ENCODE results near the gene PIP5K1B. TPM values are rescaled to one million over a fixed set of nuclear protein-coding genes. Genes with fewer than 3 reads are reported as not detected.

The PIP5K1B gene
- total RNA-seq, 2 experiments from 2014 or later = 2.3 to 3.1 TPM

GRCh38 chr9:68707801-68708488 is 2.9 kb downstream of the PIP5K1B start:
- POLR2A ChIA-PET = interaction anchor here (0.5 kb wide), 1 partner anchor 10 kb away, joined by 3 read pairs; no protein-coding TSS in a partner anchor
- CTCF ChIA-PET = no interaction called here

GRCh38 chr9:68708513-68708912 is 3.5 kb downstream of the PIP5K1B start:
- CTCF ChIA-PET = no interaction called here
- POLR2A ChIA-PET = no interaction called here

GRCh38 chr9:68709291-68710110 is 4.5 kb downstream of the PIP5K1B start:
- POLR2A ChIA-PET = no interaction called here
- CTCF ChIA-PET = no interaction called here

GRCh38 chr9:68710111-68710471 is 5.1 kb downstream of the PIP5K1B start:
- CTCF ChIA-PET = no interaction called here
- POLR2A ChIA-PET = no interaction called here

- ChIA-PET POLR2A (no interaction called here), CTCF (no interaction called here)
These were observed 6.2 kb downstream of the PIP5K1B start for GRCh38 chr9:68711281-68711680.

- CTCF ChIA-PET = no interaction called here
- POLR2A ChIA-PET = no interaction called here
These were observed 6.9 kb downstream of the PIP5K1B start for GRCh38 chr9:68711932-68712331.

GRCh38 chr9:68714416-68715180 is 9.6 kb downstream of the PIP5K1B start:
- ChIA-PET CTCF (no interaction called here), POLR2A (no interaction called here)

- ChIA-PET POLR2A (no interaction called here), CTCF (no interaction called here)
These were observed 10.1 kb downstream of the PIP5K1B start for GRCh38 chr9:68715181-68715456.

GRCh38 chr9:68717552-68718443 is 12.8 kb downstream of the PIP5K1B start:
- ChIA-PET CTCF (no interaction called here), POLR2A (no interaction called here)

GRCh38 chr9:68719847-68720246 is 14.8 kb downstream of the PIP5K1B start:
- ChIA-PET POLR2A (no interaction called here), CTCF (no interaction called here)

GRCh38 chr9:68720656-68721313 is 15.7 kb downstream of the PIP5K1B start:
- CTCF ChIA-PET = no interaction called here
- POLR2A ChIA-PET = no interaction called here

GRCh38 chr9:68721666-68722330 is 16.8 kb downstream of the PIP5K1B start:
- CTCF ChIA-PET = no interaction called here

GRCh38 chr9:68725070-68725469 is 20.0 kb downstream of the PIP5K1B start:
- ChIA-PET CTCF (no interaction called here), POLR2A (no interaction called here)

More at GRCh38 chr9:68721666-68722330, 16.8 kb downstream of the PIP5K1B start:
- POLR2A ChIA-PET = no interaction called here

- ChIA-PET POLR2A (no interaction called here), CTCF (no interaction called here)
These were observed 21.4 kb downstream of the PIP5K1B start for GRCh38 chr9:68726489-68726888.

GRCh38 chr9:68727636-68728035 is 22.6 kb downstream of the PIP5K1B start:
- CTCF ChIA-PET = no interaction called here
- POLR2A ChIA-PET = no interaction called here

GRCh38 chr9:68728731-68729130 is 23.7 kb downstream of the PIP5K1B start:
- POLR2A ChIA-PET = no interaction called here
- CTCF ChIA-PET = no interaction called here

- POLR2A ChIA-PET = no interaction called here
- CTCF ChIA-PET = no interaction called here
These were observed 25.7 kb downstream of the PIP5K1B start for GRCh38 chr9:68730570-68731235.

GRCh38 chr9:68731857-68732256 is 26.8 kb downstream of the PIP5K1B start:
- ChIA-PET CTCF (no interaction called here), POLR2A (no interaction called here)

All from activated CD8-positive, alpha-beta memory T cell treated with anti-CD3 and anti-CD28 coated beads for 36 hours (primary cell).